WTC11 (cell line): ENCODE measurements around the gene NEO1. TPM values are rescaled to one million over a fixed set of nuclear protein-coding genes. Genes with fewer than 3 reads are reported as not detected.

Experiments
- ATAC-seq: fragments of 200-7000 bp; cut with Tn5 transposase; 2 replicates; pipeline ENCODE4 v1.10.0; 2021; ENCODE audit warnings: mild to moderate bottlenecking, moderate library complexity
- CTCF ChIA-PET: fragments of 300-600 bp; sonication (Branson Sonifier 250); formaldehyde crosslinking; loops from one replicate; lab custom pipeline; 2021; ENCODE audit warnings: antibody characterized with exemption; lab: Charles Lee
- POLR2A ChIA-PET: fragments of 350-600 bp; sonication (Branson Sonifier 250); formaldehyde crosslinking; loops from one replicate; lab custom pipeline; 2021; ENCODE audit warnings: antibody characterized with exemption; lab: Charles Lee
- DNase-seq: peaks from one replicate; pipeline ENCODE4 v3.0.0; 2021; ENCODE audit warnings: low spot score
- H3K27ac Mint-ChIP-seq: 2 replicates; pipeline ENCODE4 v1.8.0; 2021; ENCODE audit warnings: mixed read lengths
- H3K27me3 Mint-ChIP-seq: 2 replicates; pipeline ENCODE4 v1.8.0; 2021; ENCODE audit warnings: low read depth, mild to moderate bottlenecking, moderate library complexity, mixed read lengths
- H3K36me3 Mint-ChIP-seq: 2 replicates; pipeline ENCODE4 v1.8.0; 2021; ENCODE audit warnings: mixed read lengths
- H3K4me1 Mint-ChIP-seq: 2 replicates; pipeline ENCODE4 v1.8.0; 2022; ENCODE audit warnings: mixed read lengths
- H3K4me3 Mint-ChIP-seq: 2 replicates; pipeline ENCODE4 v1.8.0; 2021; ENCODE audit warnings: mild to moderate bottlenecking, moderate library complexity, mixed read lengths
- H3K9me3 Mint-ChIP-seq: 2 replicates; pipeline ENCODE4 v1.8.0; 2021; ENCODE audit warnings: mixed read lengths
- ARID4B ChIP-seq: sonication (generic); formaldehyde crosslinking; IDR thresholded peaks from 2 replicates; pipeline ENCODE4 v1.8.0; 2023; ENCODE audit warnings: missing genetic modification reagents, mild to moderate bottlenecking, borderline replicate concordance
- CREM ChIP-seq: sonication (generic); formaldehyde crosslinking; IDR thresholded peaks from 2 replicates; pipeline ENCODE4 v1.8.1; 2022; ENCODE audit warnings: mild to moderate bottlenecking, missing genetic modification reagents, moderate library complexity
- EMX1 ChIP-seq: fragments of 250-450 bp; sonication (Bioruptor Pico); IDR thresholded peaks from 2 replicates; pipeline ENCODE4 v1.8.0; 2021; ENCODE audit warnings: mild to moderate bottlenecking
- ETV6 ChIP-seq: sonication (generic); formaldehyde crosslinking; IDR thresholded peaks from 2 replicates; pipeline ENCODE4 v1.8.1; 2022; ENCODE audit warnings: mild to moderate bottlenecking, missing genetic modification reagents
- GABPB1 ChIP-seq: sonication (generic); formaldehyde crosslinking; IDR thresholded peaks from 2 replicates; pipeline ENCODE4 v1.8.1; 2023; ENCODE audit warnings: mild to moderate bottlenecking, missing genetic modification reagents
- ZNF281 ChIP-seq: sonication (generic); formaldehyde crosslinking; IDR thresholded peaks from 2 replicates; pipeline ENCODE4 v1.8.0; 2023; ENCODE audit warnings: mild to moderate bottlenecking, missing genetic modification reagents
- ZNF532 ChIP-seq: fragments of 250-450 bp; sonication (Bioruptor Pico); IDR thresholded peaks from 2 replicates; pipeline ENCODE4 v1.9.0; 2021; ENCODE audit warnings: mild to moderate bottlenecking, borderline replicate concordance
- total RNA-seq: library from RNA; stranded (reverse); gene quantifications from 3 replicates; pipeline ENCODE4 v1.2.3, GENCODE V29; 2021

NEO1 gene
- total RNA-seq, 1 experiment from 2014 or later = 37.1 TPM

GRCh38 chr15:73354241-73354640 is 302.0 kb downstream of the NEO1 start:
- no peaks in the 10 kb centered on the region for H3K9me3 Mint-ChIP-seq
- POLR2A ChIA-PET = interaction anchor here (0.6 kb wide), 1 partner anchor 202 kb away, joined by 3 read pairs; no protein-coding TSS in a partner anchor
- no peak; the same call in 1 of the 2 replicates for ATAC-seq
- no peak overlapping the region for H3K4me3 Mint-ChIP-seq
- CTCF ChIA-PET = interaction anchor here (0.6 to 1.6 kb wide), 4 partner anchors 11 to 354 kb away, joined by 3 to 5 read pairs (median 4); no protein-coding TSS in a partner anchor
- H3K27me3 Mint-ChIP-seq = no peaks in the 10 kb centered on the region
- TF ChIP-seq ARID4B (CRISPR knock-in tag) (no peak), CREM (CRISPR knock-in tag) (no peak), ETV6 (CRISPR knock-in tag) (no peak), ZNF532 (CRISPR knock-in tag) (no peak), ZNF281 (CRISPR knock-in tag) (no peak), EMX1 (CRISPR knock-in tag) (no peak), GABPB1 (no peak)
- no peak for DNase-seq
- no peaks in the 10 kb centered on the region for H3K36me3 Mint-ChIP-seq
- no peak overlapping the region for H3K27ac Mint-ChIP-seq
- peaks cover 15% of the 10 kb centered on the region for H3K4me1 Mint-ChIP-seq
